Measurements from ENCODE around the gene MBNL1.

Gene MBNL1

DNA sequence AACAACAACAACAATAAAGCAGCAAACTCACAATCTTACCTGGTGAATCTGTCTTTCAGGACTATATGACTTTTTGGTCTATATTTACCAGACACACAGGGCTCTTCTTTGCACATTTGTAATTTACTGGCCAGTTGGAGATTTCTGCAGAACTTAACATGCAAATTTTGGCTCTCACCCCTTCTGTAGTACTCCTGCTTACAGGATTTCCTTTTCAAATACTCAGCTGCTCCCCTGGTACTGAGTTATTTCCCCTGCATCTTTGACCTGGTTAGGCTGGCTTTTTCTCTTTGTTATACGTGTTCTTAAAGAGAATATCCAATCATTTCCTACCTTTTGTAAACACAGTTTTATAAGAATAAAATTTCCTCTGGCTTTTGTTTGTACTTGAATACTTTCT lies 228.0 kb downstream of the MBNL1 start:
- H3K4me3 ChIP-seq (ENCODE audit: low read depth, low read length), result no peak overlapping the region
- H3K36me3 ChIP-seq (ENCODE audit: control insufficient read depth in 2 of 2, insufficient read depth in 1 of 2, low read length in 2 of 2), result no peaks in the 10 kb centered on the region
- H3K9me3 ChIP-seq (ENCODE audit: control insufficient read depth, insufficient read depth, low read depth, low read length), result no peaks in the 10 kb centered on the region
- TF ChIP-seq KLF1 (tag by site-specific recombination; IDR thresholded peaks at IDR 0.05) (no peak), KLF7 (tag by site-specific recombination; IDR thresholded peaks at IDR 0.05; ENCODE audit: borderline replicate concordance) (no peak), ZNF175 (tag by site-specific recombination; IDR thresholded peaks at IDR 0.05) (no peak), ZNF654 (tag by site-specific recombination; IDR thresholded peaks at IDR 0.05; ENCODE audit: low read depth) (no peak), WT1 (tag by site-specific recombination; IDR thresholded peaks at IDR 0.05) (no peak)
- H3K4me1 ChIP-seq (ENCODE audit: control insufficient read depth, insufficient read depth, low read length), result no peaks in the 10 kb centered on the region
- ChIA-PET CTCF (interaction anchor here (0.6 to 0.9 kb wide), 2 partner anchors 10 to 75 kb away, joined by 3 read pairs; no protein-coding TSS in a partner anchor), POLR2A (no interaction called here)
- no peak overlapping the region for H3K27ac ChIP-seq (ENCODE audit: extremely low read depth, low read depth, low read length)

- Histone ChIP-seq H3K36me3 (ENCODE audit: control insufficient read depth in 2 of 2, insufficient read depth in 1 of 2, low read length in 2 of 2) (no peaks in the 10 kb centered on the region), H3K4me3 (ENCODE audit: low read depth, low read length) (no peak overlapping the region), H3K4me1 (ENCODE audit: control insufficient read depth, insufficient read depth, low read length) (no peaks in the 10 kb centered on the region), H3K9me3 (ENCODE audit: control insufficient read depth, insufficient read depth, low read depth, low read length) (no peaks in the 10 kb centered on the region), H3K27ac (ENCODE audit: extremely low read depth, low read depth, low read length) (no peak overlapping the region)
- POLR2A ChIA-PET, result no interaction called here
- CTCF ChIA-PET, result interaction anchor here (0.6 to 0.9 kb wide), 3 partner anchors 9 to 480 kb away, joined by 3 read pairs; no protein-coding TSS in a partner anchor
- TF ChIP-seq BCL6B (tag by site-specific recombination; IDR thresholded peaks at IDR 0.05) (no peak), ZNF148 (tag by site-specific recombination; IDR thresholded peaks at IDR 0.05; ENCODE audit: borderline replicate concordance) (no peak), ZNF121 (tag by site-specific recombination; IDR thresholded peaks at IDR 0.05) (no peak), ZNF561 (tag by site-specific recombination; IDR thresholded peaks at IDR 0.05; ENCODE audit: borderline replicate concordance) (no peak), ZNF221 (tag by site-specific recombination; IDR thresholded peaks at IDR 0.05; ENCODE audit: borderline replicate concordance) (no peak), ZNF664 (tag by site-specific recombination; IDR thresholded peaks at IDR 0.05) (no peak), ZNF398 (tag by site-specific recombination; IDR thresholded peaks at IDR 0.05) (no peak), ZNF629 (tag by site-specific recombination; IDR thresholded peaks at IDR 0.05) (no peak)
- TF ChIP-seq, protein P1, sequence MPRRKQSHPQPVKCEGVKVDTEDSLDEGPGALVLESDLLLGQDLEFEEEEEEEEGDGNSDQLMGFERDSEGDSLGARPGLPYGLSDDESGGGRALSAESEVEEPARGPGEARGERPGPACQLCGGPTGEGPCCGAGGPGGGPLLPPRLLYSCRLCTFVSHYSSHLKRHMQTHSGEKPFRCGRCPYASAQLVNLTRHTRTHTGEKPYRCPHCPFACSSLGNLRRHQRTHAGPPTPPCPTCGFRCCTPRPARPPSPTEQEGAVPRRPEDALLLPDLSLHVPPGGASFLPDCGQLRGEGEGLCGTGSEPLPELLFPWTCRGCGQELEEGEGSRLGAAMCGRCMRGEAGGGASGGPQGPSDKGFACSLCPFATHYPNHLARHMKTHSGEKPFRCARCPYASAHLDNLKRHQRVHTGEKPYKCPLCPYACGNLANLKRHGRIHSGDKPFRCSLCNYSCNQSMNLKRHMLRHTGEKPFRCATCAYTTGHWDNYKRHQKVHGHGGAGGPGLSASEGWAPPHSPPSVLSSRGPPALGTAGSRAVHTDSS (tag by site-specific recombination; IDR thresholded peaks at IDR 0.05), result no peak
- TF ChIP-seq, protein P2, sequence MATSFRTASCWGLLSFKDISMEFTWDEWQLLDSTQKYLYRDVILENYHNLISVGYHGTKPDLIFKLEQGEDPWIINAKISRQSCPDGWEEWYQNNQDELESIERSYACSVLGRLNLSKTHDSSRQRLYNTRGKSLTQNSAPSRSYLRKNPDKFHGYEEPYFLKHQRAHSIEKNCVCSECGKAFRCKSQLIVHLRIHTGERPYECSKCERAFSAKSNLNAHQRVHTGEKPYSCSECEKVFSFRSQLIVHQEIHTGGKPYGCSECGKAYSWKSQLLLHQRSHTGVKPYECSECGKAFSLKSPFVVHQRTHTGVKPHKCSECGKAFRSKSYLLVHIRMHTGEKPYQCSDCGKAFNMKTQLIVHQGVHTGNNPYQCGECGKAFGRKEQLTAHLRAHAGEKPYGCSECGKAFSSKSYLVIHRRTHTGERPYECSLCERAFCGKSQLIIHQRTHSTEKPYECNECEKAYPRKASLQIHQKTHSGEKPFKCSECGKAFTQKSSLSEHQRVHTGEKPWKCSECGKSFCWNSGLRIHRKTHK (tag by site-specific recombination; IDR thresholded peaks at IDR 0.05), result no peak
- TF ChIP-seq, protein P3, sequence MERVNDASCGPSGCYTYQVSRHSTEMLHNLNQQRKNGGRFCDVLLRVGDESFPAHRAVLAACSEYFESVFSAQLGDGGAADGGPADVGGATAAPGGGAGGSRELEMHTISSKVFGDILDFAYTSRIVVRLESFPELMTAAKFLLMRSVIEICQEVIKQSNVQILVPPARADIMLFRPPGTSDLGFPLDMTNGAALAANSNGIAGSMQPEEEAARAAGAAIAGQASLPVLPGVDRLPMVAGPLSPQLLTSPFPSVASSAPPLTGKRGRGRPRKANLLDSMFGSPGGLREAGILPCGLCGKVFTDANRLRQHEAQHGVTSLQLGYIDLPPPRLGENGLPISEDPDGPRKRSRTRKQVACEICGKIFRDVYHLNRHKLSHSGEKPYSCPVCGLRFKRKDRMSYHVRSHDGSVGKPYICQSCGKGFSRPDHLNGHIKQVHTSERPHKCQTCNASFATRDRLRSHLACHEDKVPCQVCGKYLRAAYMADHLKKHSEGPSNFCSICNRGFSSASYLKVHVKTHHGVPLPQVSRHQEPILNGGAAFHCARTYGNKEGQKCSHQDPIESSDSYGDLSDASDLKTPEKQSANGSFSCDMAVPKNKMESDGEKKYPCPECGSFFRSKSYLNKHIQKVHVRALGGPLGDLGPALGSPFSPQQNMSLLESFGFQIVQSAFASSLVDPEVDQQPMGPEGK (tag by site-specific recombination; IDR thresholded peaks at IDR 0.05), result no peak
Measured at GRCh38 chr3:152497457-152497856, 228.7 kb downstream of the MBNL1 start.

Data from HEK293 (cell line).